Measurements from ENCODE around the gene AGAP2.

The AGAP2 gene

DNA sequence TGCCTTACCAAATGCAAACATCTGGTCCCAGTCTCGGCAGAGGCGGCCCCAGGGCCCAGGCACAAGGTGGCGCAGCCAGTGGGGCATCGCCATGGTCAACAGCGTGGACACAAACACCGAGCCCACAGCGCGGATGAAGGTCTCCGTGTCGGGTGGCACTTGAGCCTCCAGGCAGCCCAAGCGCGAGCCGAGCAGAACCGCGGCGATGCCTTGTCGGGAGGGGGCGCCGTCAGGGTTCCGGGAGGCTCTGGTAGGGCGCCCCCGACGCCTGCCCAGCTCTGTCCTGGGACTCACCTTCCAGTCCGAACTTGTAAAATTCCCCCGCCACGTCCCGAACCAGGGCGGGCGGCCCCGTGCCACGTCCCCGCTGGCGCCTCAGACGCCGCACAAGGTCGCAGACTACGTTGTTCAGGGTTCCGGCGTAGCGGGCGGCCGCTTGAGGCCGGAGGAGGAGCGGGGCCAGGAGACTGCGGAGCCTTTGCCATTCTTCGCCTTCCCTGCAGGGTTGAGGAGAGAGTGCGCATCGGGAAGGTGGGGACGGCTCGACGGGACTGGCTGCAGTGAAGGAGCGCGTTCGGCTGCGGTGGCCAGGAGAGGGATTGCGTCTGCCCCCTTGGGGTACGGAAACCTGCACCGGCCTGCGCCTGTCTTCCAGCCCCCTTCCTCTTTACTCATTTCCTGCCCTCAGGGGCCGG lies 26.6 kb upstream of the AGAP2 start:
- TF ChIP-seq POLR2AphosphoS5 (IDR thresholded peaks at IDR 0.05; ENCODE audit: low read depth, low read length) (no peak), FOXP2 (optimal IDR thresholded peaks at IDR 0.05; ENCODE audit: borderline replicate concordance, extremely low read depth, extremely low read length, insufficient read depth) (no peak), REST (IDR thresholded peaks at IDR 0.05; ENCODE audit: insufficient read depth in 1 of 2, low read depth in 2 of 2, low read length in 2 of 2) (no peak), SIN3A (IDR thresholded peaks at IDR 0.05; ENCODE audit: borderline replicate concordance, insufficient read depth, low read length) (no peak), TAF1 (IDR thresholded peaks at IDR 0.05; ENCODE audit: borderline replicate concordance, insufficient read depth, low read length) (no peak)

DNA sequence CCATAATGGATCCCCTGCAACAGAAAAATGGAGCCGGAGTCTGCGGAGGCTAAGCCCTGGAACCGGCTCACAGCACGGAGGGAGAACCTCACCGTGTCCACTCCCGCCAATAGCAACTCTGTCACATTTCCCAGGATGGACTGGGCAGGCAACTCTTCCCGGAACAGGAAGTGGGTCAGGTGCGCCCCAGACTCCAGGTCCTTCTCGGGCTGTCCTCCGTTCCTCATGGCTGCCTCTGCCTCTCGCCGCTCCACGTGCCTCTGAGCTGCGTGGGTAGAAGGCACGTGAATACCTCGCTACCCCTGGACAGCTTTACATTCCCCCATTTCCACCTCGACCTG lies 26.1 kb upstream of the AGAP2 start:
- TF ChIP-seq TAF1 (IDR thresholded peaks at IDR 0.05; ENCODE audit: borderline replicate concordance, insufficient read depth, low read length): no peak
- no peak for TF ChIP-seq FOXP2 (optimal IDR thresholded peaks at IDR 0.05; ENCODE audit: borderline replicate concordance, extremely low read depth, extremely low read length, insufficient read depth)
- no peak for TF ChIP-seq SIN3A (IDR thresholded peaks at IDR 0.05; ENCODE audit: borderline replicate concordance, insufficient read depth, low read length)
- no peak for TF ChIP-seq POLR2AphosphoS5 (IDR thresholded peaks at IDR 0.05; ENCODE audit: low read depth, low read length)
- TF ChIP-seq REST (IDR thresholded peaks at IDR 0.05; ENCODE audit: insufficient read depth in 1 of 2, low read depth in 2 of 2, low read length in 2 of 2): no peak

GRCh38 chr12:57763881-57764661 lies 25.5 kb upstream of the AGAP2 start:
- TF ChIP-seq SIN3A (IDR thresholded peaks at IDR 0.05; ENCODE audit: borderline replicate concordance, insufficient read depth, low read length): no peak
- TF ChIP-seq POLR2AphosphoS5 (IDR thresholded peaks at IDR 0.05; ENCODE audit: low read depth, low read length): no peak
- TF ChIP-seq REST (IDR thresholded peaks at IDR 0.05; ENCODE audit: insufficient read depth in 1 of 2, low read depth in 2 of 2, low read length in 2 of 2): no peak
- no peak for TF ChIP-seq FOXP2 (optimal IDR thresholded peaks at IDR 0.05; ENCODE audit: borderline replicate concordance, extremely low read depth, extremely low read length, insufficient read depth)

DNA sequence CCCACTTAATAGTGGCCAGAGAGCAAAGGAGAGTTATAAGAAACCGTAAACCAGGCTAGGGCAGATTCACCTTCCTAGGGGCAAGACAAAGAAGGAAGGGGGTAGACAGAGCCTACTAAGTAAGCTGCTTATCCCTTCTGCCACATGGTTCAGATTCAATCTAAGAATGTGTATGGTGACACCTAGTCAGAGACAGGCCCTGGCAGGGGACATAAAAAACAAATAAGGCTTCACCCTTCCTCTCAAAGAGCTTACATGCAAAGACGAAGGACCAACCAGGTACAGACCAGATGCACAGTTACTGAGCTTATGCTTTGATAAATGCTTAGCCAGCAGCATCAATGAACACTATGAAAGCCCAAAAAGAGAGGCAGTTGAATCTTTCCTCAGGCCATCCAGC lies 23.9 kb upstream of the AGAP2 start:
- TF ChIP-seq SIN3A (IDR thresholded peaks at IDR 0.05; ENCODE audit: borderline replicate concordance, insufficient read depth, low read length): no peak
- TF ChIP-seq TAF1 (IDR thresholded peaks at IDR 0.05; ENCODE audit: borderline replicate concordance, insufficient read depth, low read length): no peak
- TF ChIP-seq FOXP2 (optimal IDR thresholded peaks at IDR 0.05; ENCODE audit: borderline replicate concordance, extremely low read depth, extremely low read length, insufficient read depth): no peak
- TF ChIP-seq POLR2AphosphoS5 (IDR thresholded peaks at IDR 0.05; ENCODE audit: low read depth, low read length): no peak
- TF ChIP-seq REST (IDR thresholded peaks at IDR 0.05; ENCODE audit: insufficient read depth in 1 of 2, low read depth in 2 of 2, low read length in 2 of 2): no peak
